ENCODE results near the gene KIF16B.

GRCh38 chr20:16531485-16531884, 41.8 kb downstream of the KIF16B start:
- TF ChIP-seq CTCF (IDR thresholded peaks at IDR 0.05; ENCODE audit: insufficient read depth, low read length), result no peak
- no peak for TF ChIP-seq POLR2AphosphoS5 (IDR thresholded peaks at IDR 0.05; ENCODE audit: low read depth)
- no peak for TF ChIP-seq GABPA (IDR thresholded peaks at IDR 0.05; ENCODE audit: low read depth)
- TF ChIP-seq, protein P1, sequence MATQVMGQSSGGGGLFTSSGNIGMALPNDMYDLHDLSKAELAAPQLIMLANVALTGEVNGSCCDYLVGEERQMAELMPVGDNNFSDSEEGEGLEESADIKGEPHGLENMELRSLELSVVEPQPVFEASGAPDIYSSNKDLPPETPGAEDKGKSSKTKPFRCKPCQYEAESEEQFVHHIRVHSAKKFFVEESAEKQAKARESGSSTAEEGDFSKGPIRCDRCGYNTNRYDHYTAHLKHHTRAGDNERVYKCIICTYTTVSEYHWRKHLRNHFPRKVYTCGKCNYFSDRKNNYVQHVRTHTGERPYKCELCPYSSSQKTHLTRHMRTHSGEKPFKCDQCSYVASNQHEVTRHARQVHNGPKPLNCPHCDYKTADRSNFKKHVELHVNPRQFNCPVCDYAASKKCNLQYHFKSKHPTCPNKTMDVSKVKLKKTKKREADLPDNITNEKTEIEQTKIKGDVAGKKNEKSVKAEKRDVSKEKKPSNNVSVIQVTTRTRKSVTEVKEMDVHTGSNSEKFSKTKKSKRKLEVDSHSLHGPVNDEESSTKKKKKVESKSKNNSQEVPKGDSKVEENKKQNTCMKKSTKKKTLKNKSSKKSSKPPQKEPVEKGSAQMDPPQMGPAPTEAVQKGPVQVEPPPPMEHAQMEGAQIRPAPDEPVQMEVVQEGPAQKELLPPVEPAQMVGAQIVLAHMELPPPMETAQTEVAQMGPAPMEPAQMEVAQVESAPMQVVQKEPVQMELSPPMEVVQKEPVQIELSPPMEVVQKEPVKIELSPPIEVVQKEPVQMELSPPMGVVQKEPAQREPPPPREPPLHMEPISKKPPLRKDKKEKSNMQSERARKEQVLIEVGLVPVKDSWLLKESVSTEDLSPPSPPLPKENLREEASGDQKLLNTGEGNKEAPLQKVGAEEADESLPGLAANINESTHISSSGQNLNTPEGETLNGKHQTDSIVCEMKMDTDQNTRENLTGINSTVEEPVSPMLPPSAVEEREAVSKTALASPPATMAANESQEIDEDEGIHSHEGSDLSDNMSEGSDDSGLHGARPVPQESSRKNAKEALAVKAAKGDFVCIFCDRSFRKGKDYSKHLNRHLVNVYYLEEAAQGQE (IDR thresholded peaks at IDR 0.05; ENCODE audit: insufficient replicate concordance, low read depth), result no peak
- no peak for TF ChIP-seq SPI1 (IDR thresholded peaks at IDR 0.05; ENCODE audit: borderline replicate concordance, low read depth)
